Uterus (tissue), 4 donors: ENCODE data around the gene HSPA1A. TPM values are rescaled to one million over a fixed set of nuclear protein-coding genes. Genes with fewer than 3 reads are reported as not detected.
"Not testable (repeated sequence)": the region's sequence is repeated elsewhere in the genome, so short reads cannot be mapped to it uniquely, and the experiment has no call there.

Experiments used
- DNase-seq, 2 donors: peaks; one replicate each; pipeline ENCODE4 v3.0.0-alpha.2; 2019 to 2020
- H3K27ac ChIP-seq, 2 donors: fragments of 200-600 bp; sonication (generic); 1 replicate in 1 of 2; 2 replicates in 1 of 2; pipeline ENCODE4 v1.5.1; 2016 to 2018
- H3K27me3 ChIP-seq, 2 donors: fragments of 200-600 bp; sonication (generic); one replicate each; pipeline ENCODE4 v1.5.1; 2018 to 2019; ENCODE audit warnings: control low read depth in 1 of 2
- H3K36me3 ChIP-seq, 2 donors: fragments of 200-600 bp; sonication (generic); one replicate each; pipeline ENCODE4 v1.5.1; 2019; ENCODE audit warnings: control low read depth in 1 of 2
- H3K4me1 ChIP-seq, 2 donors: fragments of 200-600 bp; sonication (generic); one replicate each; pipeline ENCODE4 v1.5.1; 2018 to 2019; ENCODE audit warnings: control low read depth in 1 of 2
- H3K4me3 ChIP-seq, 2 donors: fragments of 200-600 bp; sonication (generic); 1 replicate in 1 of 2; 2 replicates in 1 of 2; pipeline ENCODE4 v1.5.1; 2018 to 2019; ENCODE audit warnings: mild to moderate bottlenecking in 1 of 2
- H3K9me3 ChIP-seq, 2 donors: fragments of 200-600 bp; sonication (generic); one replicate each; pipeline ENCODE4 v1.5.1; 2019; ENCODE audit warnings: control low read depth in 1 of 2
- POLR2A ChIP-seq, 2 donors: fragments of 450-650 bp; IDR thresholded peaks; one replicate each; pipeline ENCODE4 v1.6.1; 2016; ENCODE audit warnings: antibody characterized with exemption in 2 of 2, mild to moderate bottlenecking in 1 of 2, moderate library complexity in 1 of 2
- intact Hi-C: fragments of 100-400 bp; cut with DNase I; formaldehyde crosslinking; loops from one replicate; pipeline ENCODE4 v1.15.1; 2023; ENCODE audit warnings: low total_unique reads
- total RNA-seq, 4 donors: library from RNA; depleted of rRNA in 3 of 4; stranded (reverse); fragments of >200 nt in 3 of 4; gene quantifications; one replicate each; pipeline versions ENCODE4 v1.1.0 to v1.2.4, GENCODE V29; 2014 to 2023
- TF ChIP-seq, protein P1 (sequence below), 4 experiments: fragments of 200-600 bp in 2 of 4; fragments of 450-650 bp in 2 of 4; sonication (generic) in 2 of 4; IDR thresholded peaks; one replicate each; pipeline ENCODE4 v1.5.1; 2016 to 2019; ENCODE audit warnings: antibody characterized with exemption in 4 of 4, mild to moderate bottlenecking in 2 of 4, moderate library complexity in 1 of 4
- donor health status: DM: yes; HTN: yes; CAD: no.

Gene HSPA1A
- total RNA-seq, 4 donors from 2014 or later: 98.8 to 261 (median 170) TPM

DNA sequence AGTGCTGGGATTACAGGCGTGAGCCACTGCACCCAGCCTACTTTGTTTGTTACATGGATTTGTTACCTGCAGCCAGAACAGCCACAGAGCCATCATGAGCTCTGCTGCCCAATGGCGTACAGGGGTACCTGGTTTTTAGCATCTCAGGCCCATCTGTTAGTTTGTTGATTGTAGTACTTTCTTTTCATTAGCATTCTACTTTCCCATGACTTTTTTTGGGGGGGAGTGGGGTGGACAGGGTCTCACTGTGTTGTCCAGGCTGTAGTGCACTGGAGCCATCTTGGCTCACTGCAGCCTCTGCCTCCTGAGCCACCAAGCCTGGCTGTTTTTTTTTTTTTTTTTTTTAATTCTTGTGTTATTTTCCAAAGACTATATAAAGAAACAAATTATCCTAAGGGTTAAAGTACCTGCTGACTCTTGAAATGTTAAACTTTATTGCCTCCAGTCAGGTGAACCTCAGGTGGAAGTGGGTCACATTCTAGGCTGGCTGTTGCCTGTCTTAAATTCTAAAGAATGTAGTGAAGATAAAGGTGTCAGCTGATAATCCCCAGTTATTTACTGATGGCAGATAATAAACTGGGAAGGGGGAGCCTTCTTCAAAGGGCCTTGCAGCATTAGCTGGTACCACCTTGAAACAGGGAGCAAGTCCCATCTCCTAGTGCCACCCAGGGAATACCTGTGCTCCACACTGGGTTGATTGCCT, 32.1 kb downstream of the HSPA1A start:
- no peaks in the 10 kb centered on the region for H3K9me3 ChIP-seq
- H3K27me3 ChIP-seq: no peaks in the 10 kb centered on the region
- no peak overlapping the region for H3K27ac ChIP-seq
- TF ChIP-seq, protein P1, sequence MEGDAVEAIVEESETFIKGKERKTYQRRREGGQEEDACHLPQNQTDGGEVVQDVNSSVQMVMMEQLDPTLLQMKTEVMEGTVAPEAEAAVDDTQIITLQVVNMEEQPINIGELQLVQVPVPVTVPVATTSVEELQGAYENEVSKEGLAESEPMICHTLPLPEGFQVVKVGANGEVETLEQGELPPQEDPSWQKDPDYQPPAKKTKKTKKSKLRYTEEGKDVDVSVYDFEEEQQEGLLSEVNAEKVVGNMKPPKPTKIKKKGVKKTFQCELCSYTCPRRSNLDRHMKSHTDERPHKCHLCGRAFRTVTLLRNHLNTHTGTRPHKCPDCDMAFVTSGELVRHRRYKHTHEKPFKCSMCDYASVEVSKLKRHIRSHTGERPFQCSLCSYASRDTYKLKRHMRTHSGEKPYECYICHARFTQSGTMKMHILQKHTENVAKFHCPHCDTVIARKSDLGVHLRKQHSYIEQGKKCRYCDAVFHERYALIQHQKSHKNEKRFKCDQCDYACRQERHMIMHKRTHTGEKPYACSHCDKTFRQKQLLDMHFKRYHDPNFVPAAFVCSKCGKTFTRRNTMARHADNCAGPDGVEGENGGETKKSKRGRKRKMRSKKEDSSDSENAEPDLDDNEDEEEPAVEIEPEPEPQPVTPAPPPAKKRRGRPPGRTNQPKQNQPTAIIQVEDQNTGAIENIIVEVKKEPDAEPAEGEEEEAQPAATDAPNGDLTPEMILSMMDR (IDR thresholded peaks at IDR 0.05): no peak
- no peak for TF ChIP-seq POLR2A (IDR thresholded peaks at IDR 0.05)
- H3K4me1 ChIP-seq: no peaks in the 10 kb centered on the region
- intact Hi-C loops: no loop called here
- no peak overlapping the region for H3K4me3 ChIP-seq
- H3K36me3 ChIP-seq: no peaks in the 10 kb centered on the region
- DNase-seq: no peak

DNA sequence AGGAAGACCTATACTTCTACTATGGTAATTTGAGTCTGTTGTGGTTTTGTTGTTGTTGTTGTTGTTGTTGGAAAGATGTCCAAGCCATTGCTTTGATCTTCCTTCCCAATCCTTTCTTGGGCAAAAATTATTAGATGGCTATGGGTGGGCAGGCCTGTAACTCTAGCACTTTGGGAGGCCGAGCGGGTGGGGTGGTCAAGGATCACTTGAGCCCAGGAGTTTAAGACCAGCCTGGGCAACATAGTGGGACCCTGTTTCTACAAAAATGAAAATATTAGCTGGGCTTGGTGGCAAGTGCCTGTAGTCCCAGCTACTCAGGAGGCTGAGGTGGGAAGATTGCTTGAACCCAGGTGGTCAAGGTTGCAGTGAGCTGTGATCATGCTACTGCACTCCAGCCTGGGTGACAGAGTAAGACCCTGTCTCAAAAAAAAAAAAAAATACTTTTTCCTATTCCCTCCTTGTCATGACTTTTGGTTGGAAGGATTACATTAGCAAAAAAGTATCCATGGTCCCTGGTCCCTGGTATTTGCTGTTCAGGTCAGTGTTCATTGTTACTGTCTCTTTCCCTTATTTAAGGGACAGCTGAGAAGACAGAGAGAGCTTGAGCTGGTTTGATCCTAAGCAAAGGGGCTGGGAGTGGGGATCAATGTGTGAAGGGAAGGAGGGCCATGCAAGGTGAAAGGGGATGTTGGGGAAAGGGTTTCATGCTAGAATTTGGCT, 35.6 kb downstream of the HSPA1A start:
- DNase-seq: no peak
- intact Hi-C loops: no loop called here
- no peaks in the 10 kb centered on the region for H3K27me3 ChIP-seq
- no peaks in the 10 kb centered on the region for H3K36me3 ChIP-seq
- no peaks in the 10 kb centered on the region for H3K4me1 ChIP-seq
- H3K9me3 ChIP-seq: no peaks in the 10 kb centered on the region
- no peak overlapping the region for H3K4me3 ChIP-seq
- TF ChIP-seq POLR2A (IDR thresholded peaks at IDR 0.05): no peak
- TF ChIP-seq, protein P1 (IDR thresholded peaks at IDR 0.05): no peak
- no peak overlapping the region for H3K27ac ChIP-seq

DNA sequence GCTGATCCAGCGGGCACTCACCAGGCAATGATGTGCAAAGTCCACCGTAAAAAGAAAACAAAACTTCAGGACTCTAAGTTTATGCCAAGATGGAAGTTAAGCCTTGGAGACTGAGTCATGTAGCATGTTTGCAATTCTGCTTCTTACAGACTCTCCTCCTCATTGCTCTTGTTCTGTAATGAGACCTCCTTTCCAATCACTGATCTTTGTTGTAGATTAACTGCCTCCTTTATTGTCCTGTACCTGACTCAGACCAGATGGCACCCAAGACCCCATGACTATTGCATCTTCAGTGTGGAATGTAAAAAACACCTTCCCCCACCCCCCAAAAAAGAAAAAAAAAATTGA, 36.1 kb downstream of the HSPA1A start:
- TF ChIP-seq POLR2A (IDR thresholded peaks at IDR 0.05): no peak
- TF ChIP-seq, protein P1 (IDR thresholded peaks at IDR 0.05): no peak
- intact Hi-C loops: no loop called here
- H3K4me3 ChIP-seq: no peak overlapping the region
- H3K9me3 ChIP-seq: no peaks in the 10 kb centered on the region
- no peaks in the 10 kb centered on the region for H3K36me3 ChIP-seq
- DNase-seq: no peak
- no peaks in the 10 kb centered on the region for H3K4me1 ChIP-seq
- no peak overlapping the region for H3K27ac ChIP-seq
- H3K27me3 ChIP-seq: no peaks in the 10 kb centered on the region

DNA sequence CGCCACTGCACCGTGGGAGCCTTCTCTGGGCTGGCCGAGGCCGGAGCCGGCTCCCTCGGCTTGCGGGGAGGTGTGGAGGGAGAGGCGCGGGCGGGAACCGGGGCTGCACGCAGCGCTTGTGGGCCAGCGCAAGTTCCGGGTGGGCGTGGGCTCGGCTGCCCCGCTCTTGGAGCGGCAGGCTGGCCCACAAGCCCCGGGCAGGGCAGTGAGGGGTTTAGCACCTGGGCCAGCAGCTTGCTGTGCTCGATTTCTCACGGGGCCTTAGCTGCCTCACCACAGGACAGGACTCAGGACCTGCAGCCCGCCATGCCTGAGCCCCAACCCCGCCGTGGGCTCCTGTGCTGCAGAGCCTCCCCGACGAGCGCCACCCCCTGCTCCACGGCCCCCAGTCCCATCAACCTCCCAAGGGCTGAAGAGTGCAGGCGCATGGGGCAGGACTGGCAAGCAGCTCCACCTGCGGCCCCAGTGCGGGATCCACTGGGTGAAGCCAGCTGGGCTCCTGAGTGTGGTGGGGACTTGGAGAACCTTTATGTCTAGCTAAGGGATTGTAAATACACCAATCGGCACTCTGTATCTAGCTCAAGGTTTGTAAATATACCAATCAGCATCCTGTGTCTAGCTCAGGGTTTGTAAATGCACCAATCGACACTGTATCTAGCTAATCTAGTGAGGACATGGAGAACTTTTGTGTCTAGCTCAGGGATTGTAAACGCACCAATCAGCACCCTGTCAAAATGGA, 36.8 kb downstream of the HSPA1A start:
- H3K27ac ChIP-seq, H3K36me3 ChIP-seq, intact Hi-C loops, H3K27me3 ChIP-seq, H3K4me1 ChIP-seq, H3K4me3 ChIP-seq, H3K9me3 ChIP-seq, DNase-seq: not testable (repeated sequence)

DNA sequence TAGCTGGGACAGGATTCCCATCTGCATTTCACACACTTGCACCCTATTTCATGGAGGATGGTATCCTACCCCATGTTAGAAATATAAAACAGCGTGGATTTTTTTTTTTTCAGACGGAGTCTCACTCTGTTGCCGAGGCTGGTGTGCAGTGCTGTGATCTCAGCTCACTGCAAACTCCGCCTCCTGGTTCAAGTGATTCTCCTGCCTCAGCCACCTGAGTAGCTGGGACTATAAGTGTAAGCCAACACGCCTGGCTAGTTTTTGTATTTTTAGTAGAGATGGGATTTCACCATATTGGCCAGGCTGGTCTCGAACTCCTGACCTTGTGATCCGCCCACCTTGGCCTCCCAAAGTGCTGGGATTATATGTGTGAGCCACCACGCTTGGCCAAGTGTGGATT, 42.4 kb downstream of the HSPA1A start:
- H3K36me3 ChIP-seq, H3K9me3 ChIP-seq, H3K4me3 ChIP-seq, DNase-seq, intact Hi-C loops, H3K27ac ChIP-seq, H3K4me1 ChIP-seq, H3K27me3 ChIP-seq: not testable (repeated sequence)

DNA sequence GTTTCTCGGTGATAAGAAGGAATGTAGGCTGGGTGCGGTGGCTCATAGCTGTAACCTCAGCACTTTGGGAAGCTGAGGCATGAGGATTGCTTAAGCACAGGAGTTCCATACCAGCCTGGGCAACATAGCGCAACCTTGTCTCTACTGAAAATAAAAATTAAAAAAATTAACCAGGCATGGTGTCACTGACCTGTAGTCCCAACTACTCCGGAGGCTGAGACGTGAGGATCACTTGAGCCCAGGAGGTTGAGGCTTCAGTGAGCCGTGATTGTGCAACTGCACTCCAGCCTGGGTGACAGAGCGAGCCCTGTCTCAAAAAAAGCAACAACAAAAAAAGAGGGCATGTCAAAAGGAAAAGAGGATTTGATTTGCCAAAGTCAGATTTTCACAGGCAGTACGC, 43.4 kb downstream of the HSPA1A start:
- no peak overlapping the region for H3K4me3 ChIP-seq
- no peaks in the 10 kb centered on the region for H3K9me3 ChIP-seq
- no peaks in the 10 kb centered on the region for H3K36me3 ChIP-seq
- no peak for DNase-seq
- TF ChIP-seq, protein P1 (IDR thresholded peaks at IDR 0.05): no peak
- no peak for TF ChIP-seq POLR2A (IDR thresholded peaks at IDR 0.05)
- H3K27me3 ChIP-seq: no peaks in the 10 kb centered on the region
- intact Hi-C loops: no loop called here
- no peak overlapping the region for H3K27ac ChIP-seq
- peaks cover 0 to 4% of the 10 kb centered on the region in 2 donors for H3K4me1 ChIP-seq
